GM18505 (cell line): ENCODE measurements around the gene AFMID.
"Not testable (repeated sequence)": the region's sequence is repeated elsewhere in the genome, so short reads cannot be mapped to it uniquely, and the experiment has no call there.

Experiments used
- ATAC-seq: cut with Tn5 transposase; IDR thresholded peaks from one replicate; pipeline ENCODE4 v1.9.1; 2021; ENCODE audit not compliant: unreplicated experiment
- POLR2A ChIP-seq: IDR thresholded peaks from 4 replicates; pipeline ENCODE4 v1.6.1; 2011; ENCODE audit warnings: borderline replicate concordance; ENCODE audit not compliant: insufficient read depth, insufficient read length; ENCODE audit errors: extremely low read depth

Gene AFMID

DNA sequence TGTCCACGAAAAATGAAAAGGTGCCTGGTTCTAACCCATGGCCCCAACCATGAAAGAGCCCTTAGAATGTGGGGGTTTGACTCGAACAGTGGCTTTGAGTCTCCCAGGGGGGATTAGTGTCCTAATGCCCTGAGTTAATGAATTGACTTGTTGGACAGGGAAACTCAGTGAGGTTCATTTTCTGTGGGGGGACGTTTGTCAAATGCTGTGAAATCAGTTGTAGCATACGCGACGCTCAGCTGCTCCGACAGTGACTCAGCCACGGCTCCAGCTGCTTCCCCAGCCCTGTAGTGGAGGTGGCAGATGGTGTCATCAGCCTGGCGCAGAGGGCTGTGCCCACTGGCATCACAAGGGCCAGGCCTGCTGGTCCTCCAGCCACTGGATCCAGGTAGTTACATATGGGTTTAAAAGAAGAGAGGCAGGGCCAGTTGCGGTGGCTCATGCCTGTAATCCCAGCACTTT is 40.3 kb downstream of the AFMID start:
- no peak for ATAC-seq
- no peak for TF ChIP-seq POLR2A

DNA sequence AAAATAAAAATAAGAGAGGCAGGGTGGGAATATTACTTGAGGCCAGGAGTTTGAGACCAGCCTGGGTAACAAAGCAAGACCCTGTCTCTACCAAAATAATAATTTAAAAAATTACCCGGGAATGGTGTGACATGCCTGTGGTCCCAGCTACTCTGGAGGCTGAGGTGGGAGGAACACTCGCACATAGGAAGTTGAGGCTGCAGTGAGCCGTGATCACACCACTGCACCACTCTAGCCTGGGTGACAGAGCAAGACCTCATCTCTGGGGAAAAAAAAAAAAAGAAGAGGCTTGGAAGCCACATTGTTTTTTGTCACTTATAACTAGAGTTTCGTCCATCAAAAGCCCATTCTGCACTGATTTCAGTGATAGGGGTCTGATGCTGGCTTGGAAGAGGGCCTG is 41.0 kb downstream of the AFMID start:
- TF ChIP-seq POLR2A = no peak
- ATAC-seq = no peak

DNA sequence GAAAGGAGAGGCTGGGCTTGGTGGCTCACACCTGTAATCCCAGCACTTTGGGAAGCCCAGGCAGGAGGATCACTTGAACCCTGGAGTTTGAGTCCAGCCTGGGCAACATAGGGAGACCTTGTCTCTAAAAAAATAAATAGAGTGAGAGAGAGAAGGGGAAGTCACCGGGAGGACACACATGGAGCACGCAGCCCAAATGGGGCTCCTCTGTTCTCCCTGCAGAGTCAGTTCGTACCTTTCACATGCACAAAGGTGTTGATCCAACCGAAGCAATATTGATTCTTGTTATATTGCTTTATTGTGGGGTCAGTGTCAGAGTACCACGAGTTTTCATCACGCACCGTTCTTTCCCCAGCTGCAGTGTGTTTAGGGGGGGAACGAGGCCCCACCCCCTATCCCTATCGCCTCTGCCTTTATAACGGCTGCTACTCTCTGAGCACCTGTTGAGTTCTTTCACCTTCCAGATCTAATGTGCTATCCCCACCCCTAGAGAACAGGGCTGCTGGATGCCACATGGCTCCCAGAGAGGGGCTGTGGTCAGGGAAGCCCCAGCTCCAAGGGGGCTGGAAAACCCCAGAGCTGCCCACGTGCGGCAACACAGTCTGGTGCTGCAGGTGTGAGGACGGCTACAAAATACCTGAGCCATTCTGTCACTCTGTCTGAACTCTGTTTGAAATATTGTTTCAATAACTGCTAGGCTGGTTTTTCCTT is 43.2 kb downstream of the AFMID start:
- no peak for ATAC-seq
- no peak for TF ChIP-seq POLR2A

DNA sequence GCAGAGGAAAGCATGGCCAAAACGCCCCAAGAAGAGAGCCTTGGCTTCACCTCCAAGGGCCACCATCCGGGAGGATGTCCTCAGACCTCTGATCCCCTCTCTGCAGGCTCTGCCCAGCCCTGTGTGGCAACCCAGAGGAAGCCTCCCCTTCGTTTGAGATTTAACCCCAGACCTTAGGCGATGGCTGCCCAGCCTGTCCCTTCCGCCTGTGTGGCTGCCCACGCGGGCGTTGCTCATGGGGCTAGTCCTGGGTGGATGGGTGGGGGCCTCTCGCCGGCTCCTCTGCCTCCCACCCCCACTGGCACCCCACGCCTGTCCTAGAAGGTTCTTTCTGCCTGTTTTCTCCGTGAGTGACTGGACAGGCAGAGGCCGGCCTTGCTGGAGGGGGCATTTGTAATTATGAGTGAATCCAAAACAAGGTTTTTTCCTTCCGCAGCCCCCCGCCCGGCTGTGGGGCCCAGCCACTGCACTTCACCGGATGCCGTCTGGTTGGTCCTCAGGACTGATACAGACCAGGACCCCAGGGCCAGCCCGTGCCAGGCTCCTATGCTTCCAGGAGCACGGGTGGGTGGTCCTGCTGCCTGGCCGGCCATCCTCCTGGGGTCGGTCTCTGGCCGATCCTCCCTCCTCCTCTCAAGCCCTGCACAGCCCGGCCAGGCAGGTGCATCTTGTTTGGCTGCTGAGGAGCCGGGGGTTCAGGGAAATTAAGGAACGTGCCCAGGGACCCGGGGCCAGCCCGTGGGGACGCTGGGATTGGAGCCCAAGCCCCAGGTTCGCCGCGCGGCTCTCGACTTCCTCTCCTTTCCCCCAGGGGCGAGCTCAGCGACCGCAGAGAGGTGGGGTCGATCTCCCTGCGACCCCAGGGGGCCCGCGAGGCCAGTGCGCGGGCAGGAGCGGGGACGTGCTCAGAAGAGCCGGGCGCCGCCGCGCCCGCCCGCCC is 44.1 kb downstream of the AFMID start, which contains the start of gene TMEM235:
Gene TMEM235, plus strand, starts transcription at position 636 of the 940 bp plus-strand sequence. CDS start 393 bp downstream, outside the sequence.
- ATAC-seq = no peak

DNA sequence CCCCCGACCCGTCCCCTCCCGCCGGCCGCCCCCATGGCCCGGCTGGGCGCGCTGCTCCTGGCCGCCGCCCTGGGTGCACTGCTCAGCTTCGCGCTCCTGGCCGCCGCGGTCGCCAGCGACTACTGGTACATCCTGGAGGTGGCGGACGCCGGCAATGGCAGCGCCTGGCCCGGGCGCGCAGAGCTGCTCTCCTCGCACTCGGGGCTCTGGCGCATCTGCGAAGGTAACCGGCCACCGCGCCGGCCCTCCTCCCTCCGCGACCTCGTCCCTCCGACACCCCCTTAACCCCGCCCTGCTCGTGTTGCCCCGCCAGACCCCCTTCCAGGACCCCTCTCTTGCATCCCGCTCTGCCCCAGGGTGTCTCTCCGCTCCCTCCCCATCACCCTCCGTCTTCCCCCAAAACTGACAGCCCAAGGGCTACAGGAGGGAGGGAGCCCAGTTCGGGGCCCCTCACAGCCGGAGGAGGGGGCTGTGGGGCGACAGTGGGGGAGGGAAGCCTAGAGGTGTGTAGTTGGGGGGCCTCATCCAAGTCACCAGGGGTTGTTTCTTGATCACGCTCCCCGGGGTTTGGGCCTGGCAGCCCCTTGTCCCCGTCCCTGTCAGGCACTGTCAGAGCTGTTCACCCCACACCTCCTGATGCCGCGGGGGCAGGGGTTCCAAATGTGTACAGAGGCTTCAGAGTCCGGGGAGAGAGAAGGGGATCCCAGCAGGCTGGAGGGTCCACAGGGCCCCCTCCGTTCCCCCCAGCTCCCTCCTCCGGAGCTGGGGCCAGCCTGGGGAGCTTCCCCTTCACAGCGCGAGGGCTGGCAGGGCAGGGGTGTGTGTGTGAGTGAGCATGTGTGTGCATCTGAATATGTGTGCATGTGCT is 45.1 kb downstream of the AFMID start:
- no peak for ATAC-seq

More for the DNA sequence above, 44.1 kb downstream of the AFMID start, which contains the start of gene TMEM235:
- no peak for TF ChIP-seq POLR2A

DNA sequence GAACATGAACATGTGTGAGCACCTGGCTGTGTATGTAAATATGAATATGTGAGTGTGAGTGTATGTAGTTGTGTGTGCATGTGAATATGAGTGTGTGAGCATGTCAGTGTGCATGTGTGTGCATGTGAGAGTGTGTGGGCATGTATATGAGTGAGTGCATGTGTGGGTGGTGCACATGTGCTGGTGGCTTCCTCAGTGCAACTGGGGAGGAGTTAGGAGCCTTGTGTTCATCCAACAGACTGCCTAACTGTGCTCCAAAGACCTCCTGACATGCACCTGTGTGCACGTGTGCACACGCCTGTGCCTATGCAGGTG is 45.7 kb downstream of the AFMID start:
- no peak for TF ChIP-seq POLR2A
- no peak for ATAC-seq

More for the DNA sequence above, 45.1 kb downstream of the AFMID start:
- TF ChIP-seq POLR2A = no peak

DNA sequence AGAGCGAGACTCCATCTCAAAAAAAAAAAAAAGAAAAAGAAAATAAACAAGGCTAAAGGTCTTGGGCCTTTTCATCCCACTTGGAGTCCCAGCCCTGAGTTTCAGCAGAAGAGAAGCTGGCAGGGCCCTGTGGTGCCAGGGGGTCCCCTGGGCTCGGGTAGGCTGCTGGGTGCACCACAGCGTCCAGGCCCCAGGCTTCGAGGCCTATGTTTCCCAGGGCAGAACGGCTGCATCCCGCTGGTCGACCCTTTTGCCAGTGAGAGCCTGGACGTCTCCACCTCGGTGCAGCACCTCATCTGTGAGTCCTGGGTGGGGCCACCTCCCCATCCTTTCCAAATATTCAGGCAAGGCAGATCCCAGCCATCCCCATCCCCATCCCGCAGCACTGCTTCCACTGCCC is 46.5 kb downstream of the AFMID start:
- TF ChIP-seq POLR2A = no peak
- ATAC-seq = no peak

DNA sequence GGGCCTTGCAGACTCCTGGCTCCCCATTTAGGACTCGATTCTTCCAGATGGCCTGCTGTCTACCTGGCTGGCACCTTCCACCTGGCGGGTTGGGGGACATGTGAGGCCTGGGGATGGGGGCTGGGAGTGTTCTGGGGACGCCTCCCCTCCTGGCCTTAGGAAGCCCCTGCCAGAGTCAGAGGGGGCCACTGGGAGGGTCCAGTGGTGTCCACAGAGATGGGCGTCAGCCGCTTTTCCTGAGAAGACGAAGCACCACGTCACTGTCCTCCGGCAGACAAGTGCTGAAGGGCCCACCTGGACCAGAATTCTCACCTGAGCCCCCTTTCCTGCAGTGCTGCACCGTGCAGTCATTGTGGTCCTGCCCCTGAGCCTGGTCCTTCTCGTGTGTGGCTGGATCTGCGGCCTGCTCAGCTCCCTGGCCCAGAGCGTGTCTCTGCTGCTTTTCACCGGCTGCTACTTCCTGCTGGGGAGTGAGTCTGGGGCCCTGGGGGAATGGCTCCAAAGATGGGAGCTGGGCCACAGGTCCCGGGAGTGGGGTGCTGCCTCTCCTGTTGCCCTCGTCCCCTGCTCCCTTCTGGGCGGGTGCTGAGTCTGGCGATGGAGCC is 47.2 kb downstream of the AFMID start:
- no peak for TF ChIP-seq POLR2A
- no peak for ATAC-seq

DNA sequence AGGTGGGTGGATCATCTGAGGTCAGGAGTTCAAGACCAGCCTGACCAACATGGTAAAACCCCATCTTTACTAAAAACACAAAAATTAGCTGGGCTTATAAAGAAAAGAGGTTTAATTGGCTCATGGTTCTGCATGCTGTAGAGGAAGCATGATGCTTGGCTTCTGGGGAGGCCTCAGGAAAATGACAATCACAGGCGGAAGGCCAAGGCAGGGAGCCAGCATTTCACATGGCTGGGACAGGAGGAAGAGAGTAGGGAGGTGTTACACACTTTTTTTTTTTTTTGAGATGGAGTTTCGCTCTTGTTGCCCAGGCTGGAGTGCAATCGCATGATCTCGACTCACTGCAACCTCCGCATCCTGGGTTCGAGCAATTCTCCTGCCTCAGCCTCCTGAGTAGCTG is 47.9 kb downstream of the AFMID start:
- ATAC-seq = not testable (repeated sequence)

DNA sequence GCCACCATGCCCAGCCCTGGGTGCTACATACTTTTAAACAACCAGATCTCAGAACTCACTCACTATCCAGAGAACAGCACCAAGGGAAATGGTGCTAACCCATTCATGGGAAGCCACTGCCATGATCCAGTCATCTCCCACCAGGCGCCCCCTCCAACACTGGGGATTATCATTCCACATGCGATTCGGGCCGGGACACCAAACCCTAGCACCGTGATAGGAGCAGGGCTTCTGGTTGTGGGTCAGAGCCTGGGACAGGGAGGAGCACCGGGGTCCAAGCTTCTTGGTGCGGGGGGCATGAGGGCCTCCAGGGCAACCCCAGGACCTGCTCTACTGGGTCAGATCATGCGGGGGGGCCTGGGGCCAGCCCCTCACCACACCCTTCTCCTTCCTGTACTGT is 48.7 kb downstream of the AFMID start:
- ATAC-seq = no peak
- TF ChIP-seq POLR2A = no peak

DNA sequence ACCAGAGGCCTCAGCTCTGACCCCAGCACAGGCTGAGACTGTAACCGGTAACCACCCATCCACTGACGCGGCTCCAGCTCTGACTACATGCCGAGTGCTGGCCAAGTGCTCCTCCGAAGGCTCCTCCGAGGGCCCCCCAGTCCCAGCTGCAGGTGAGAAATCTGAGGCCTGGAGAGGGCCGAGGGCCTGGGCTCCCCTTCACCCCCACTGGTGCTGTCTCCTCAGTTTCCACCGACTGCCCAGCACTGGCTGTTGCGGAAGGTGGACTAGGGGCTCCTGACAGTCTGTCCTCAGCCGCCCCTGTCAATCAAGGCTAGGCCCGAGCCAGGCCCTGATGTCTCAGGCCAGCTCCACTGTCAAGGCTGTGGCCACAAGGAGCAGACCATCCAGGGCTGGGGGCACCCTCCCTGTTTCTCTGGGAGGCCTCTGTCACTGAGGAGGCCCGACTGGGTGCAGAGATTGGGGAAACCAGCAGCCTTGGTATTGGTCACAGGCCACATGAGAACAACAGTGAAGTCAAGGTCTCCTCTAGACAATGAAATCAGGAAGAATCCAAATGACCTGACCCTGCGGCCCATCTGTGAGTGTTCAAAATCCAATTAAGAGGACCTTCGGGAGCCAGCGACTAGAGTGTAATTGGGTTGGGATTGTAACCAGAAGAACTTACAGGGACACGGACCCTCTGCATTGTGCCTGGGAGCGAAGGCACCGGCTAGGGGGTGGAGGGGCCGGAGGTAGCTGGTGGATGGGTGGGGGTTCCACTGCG is 49.4 kb downstream of the AFMID start:
- TF ChIP-seq POLR2A = no peak

DNA sequence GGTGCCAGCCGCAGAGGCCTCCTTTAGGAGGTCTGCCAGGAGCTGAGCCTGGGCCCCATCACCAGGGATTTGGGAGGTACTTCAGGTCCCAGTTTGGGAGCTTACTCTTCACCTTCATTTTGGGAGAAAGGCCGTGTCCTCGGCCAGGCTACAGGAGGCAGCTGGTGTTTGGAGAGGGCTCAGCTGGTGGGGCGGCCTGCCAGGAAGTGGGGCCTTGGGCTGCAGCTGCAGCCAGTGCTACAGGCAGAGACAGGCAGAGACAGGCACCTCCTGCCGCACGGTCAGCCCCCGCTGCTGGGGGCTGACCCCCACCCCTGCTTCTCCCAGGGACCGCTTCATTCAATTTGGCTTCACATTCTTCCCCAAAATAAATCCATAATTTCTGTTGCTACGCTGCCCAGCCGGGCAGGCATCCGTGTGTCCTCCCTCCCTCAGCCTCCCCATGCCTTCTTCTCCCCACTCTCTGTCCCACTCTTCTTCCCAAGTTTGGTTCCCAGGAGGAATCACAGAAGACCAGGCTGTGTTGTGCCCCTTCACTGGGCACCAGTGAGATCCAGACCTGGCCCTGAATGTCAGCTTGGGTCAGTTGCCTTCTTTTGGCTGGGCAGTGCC is 50.3 kb downstream of the AFMID start:
- no peak for TF ChIP-seq POLR2A
- no peak for ATAC-seq

More for the DNA sequence above, 49.4 kb downstream of the AFMID start:
- ATAC-seq = no peak
